HFF-Myc (cell line): Measurements from ENCODE around the gene OR10H5.
"Not testable (repeated sequence)": the region's sequence is repeated elsewhere in the genome, so short reads cannot be mapped to it uniquely, and the experiment has no call there.

Source experiments
- DNase-seq: peaks from one replicate; pipeline ENCODE4 v3.0.0-alpha.2; 2011; ENCODE audit warnings: low read depth; ENCODE audit errors: extremely low read depth
- H3K4me3 ChIP-seq: replicated peaks from 2 replicates; pipeline ENCODE4 v1.5.1; 2011; ENCODE audit warnings: low read depth, mild to moderate bottlenecking, control low read depth, low read length
- TF ChIP-seq, protein P1 (sequence below): IDR thresholded peaks from 2 replicates; pipeline ENCODE4 v1.5.1; 2012; ENCODE audit warnings: mild to moderate bottlenecking, low read depth, low read length, control low read depth; ENCODE audit errors: missing control alignments

OR10H5 gene

DNA sequence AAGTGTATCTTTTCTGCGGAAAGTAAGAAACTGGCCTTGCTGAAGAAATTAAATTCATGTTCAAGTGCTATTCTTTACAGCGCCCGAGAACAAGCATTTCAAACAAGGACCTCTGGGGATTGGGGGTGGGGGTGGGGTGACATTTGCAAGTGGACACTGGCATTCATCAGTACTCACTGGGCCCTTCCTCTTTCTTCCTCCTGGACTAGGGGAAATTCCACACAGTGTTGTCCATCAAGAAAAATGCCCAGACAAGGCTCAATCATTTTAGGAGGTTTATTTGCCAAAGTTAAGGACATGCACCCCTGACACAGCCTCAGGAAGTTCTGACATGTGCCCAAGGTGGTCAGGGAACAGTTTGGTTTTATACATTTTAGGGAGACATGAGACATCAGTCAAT is 50.9 kb downstream of the OR10H5 start:
- DNase-seq, result no peak
- TF ChIP-seq, protein P1, sequence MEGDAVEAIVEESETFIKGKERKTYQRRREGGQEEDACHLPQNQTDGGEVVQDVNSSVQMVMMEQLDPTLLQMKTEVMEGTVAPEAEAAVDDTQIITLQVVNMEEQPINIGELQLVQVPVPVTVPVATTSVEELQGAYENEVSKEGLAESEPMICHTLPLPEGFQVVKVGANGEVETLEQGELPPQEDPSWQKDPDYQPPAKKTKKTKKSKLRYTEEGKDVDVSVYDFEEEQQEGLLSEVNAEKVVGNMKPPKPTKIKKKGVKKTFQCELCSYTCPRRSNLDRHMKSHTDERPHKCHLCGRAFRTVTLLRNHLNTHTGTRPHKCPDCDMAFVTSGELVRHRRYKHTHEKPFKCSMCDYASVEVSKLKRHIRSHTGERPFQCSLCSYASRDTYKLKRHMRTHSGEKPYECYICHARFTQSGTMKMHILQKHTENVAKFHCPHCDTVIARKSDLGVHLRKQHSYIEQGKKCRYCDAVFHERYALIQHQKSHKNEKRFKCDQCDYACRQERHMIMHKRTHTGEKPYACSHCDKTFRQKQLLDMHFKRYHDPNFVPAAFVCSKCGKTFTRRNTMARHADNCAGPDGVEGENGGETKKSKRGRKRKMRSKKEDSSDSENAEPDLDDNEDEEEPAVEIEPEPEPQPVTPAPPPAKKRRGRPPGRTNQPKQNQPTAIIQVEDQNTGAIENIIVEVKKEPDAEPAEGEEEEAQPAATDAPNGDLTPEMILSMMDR, result no peak
- no peak overlapping the region for H3K4me3 ChIP-seq

DNA sequence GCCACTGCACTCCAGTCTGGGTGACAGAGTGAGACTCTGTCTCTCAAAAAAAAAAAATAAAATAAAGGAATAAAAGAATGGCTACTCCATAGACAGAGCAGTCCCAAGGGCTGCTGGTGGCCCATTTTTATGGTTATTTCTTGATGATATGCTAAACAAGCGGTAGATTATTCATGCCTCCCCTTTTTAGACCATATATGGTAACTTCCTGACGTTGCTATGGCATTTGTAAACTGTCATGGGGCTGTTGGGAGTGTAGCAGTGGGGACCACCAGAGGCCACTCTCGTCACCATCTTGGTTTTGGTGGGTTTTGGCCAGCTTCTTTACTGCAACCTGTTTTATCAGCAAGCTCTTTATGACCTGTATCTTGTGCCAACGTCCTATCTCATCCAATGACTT is 52.4 kb downstream of the OR10H5 start:
- H3K4me3 ChIP-seq, DNase-seq: not testable (repeated sequence)

GRCh38 chr19:15840833-15841232 is 53.4 kb downstream of the OR10H5 start:
- no peak for DNase-seq
- TF ChIP-seq, protein P1, result no peak
- no peak overlapping the region for H3K4me3 ChIP-seq

DNA sequence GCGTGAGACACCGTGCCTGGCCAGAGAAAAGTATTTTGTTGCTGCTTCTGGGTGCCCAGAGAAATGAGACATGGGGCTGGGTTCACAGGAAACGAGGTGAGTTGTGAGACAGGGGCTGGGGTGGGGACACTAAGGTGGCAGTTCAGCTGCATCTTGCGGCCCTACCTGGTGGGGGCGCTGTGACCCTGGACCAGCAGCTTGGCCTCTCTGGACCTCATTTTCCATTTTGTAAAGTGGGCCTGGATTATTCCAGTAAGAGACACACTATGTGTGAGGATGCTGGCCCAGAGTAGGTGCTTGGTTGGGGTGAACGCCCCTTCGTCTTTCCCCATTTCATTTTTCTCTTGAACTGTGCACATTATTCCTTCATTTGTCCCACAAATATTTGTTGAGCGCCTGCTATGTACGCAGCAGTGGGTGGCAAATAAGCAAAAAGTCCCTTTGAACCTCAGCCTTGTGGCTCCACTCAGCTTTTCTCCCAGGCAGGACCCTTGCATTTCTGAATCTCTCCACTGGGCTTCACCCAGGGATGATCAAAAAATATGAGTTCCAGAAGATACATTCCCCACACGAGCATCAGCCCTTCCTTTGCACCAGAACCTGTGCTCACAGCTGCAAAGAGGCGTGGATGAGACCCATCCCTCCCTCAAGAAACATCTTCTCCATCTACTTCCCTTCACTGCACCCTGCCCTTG is 54.6 kb downstream of the OR10H5 start:
- TF ChIP-seq, protein P1, result no peak
- DNase-seq, result no peak
- H3K4me3 ChIP-seq, result no peak overlapping the region

- no peak for DNase-seq
- TF ChIP-seq, protein P1, result no peak
- no peak overlapping the region for H3K4me3 ChIP-seq
These were observed 55.9 kb downstream of the OR10H5 start for GRCh38 chr19:15843203-15843893.

GRCh38 chr19:15843894-15844222 is 56.4 kb downstream of the OR10H5 start:
- DNase-seq, H3K4me3 ChIP-seq: not testable (repeated sequence)

DNA sequence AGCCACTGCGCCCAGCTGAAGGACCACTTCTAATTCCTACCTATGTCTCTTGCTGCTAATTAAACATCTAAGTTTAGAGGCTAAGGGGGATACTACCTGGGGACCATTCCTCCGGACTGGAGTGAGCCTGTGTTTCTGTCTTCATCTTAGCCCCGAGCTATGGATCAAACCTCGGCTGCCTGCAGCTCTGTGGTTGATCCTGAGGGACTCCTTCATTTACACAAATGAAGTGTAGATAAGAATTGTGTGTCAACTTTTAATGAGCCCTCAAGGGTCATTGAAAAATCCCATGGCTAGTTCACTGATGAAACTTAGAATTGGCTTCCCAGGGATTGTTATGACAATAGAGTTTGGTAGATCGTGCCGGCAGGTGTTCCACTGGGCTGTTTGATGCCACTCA is 59.5 kb downstream of the OR10H5 start:
- H3K4me3 ChIP-seq, result no peak overlapping the region
- DNase-seq, result no peak
- TF ChIP-seq, protein P1, result no peak

DNA sequence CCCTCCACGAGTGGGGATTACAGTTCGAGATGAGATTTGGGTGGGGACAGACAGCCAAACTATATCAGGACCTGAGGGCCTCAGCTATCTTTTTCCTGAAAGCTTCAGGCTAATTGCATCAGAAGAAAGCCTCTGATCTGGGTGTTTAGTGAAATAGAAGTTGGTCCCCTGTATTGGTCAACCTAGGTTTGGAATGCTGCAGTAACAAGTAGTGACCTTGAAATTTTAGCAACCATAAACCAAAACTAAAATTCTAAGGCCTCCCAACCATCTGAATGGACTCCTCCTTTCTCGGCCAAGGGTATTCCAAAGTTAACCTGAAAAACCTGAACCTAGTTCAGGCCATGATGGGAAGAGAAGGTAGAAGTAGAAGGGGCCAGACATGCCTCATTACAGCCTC is 62.9 kb downstream of the OR10H5 start:
- H3K4me3 ChIP-seq, result no peak overlapping the region
- TF ChIP-seq, protein P1, result no peak
- DNase-seq, result no peak
